SW480 (cell line): ENCODE results near the gene RGL3.

Source experiments
- DNase-seq: peaks from one replicate; pipeline ENCODE4 v3.0.0-alpha.2; 2016; ENCODE audit warnings: low spot score

The RGL3 gene

DNA sequence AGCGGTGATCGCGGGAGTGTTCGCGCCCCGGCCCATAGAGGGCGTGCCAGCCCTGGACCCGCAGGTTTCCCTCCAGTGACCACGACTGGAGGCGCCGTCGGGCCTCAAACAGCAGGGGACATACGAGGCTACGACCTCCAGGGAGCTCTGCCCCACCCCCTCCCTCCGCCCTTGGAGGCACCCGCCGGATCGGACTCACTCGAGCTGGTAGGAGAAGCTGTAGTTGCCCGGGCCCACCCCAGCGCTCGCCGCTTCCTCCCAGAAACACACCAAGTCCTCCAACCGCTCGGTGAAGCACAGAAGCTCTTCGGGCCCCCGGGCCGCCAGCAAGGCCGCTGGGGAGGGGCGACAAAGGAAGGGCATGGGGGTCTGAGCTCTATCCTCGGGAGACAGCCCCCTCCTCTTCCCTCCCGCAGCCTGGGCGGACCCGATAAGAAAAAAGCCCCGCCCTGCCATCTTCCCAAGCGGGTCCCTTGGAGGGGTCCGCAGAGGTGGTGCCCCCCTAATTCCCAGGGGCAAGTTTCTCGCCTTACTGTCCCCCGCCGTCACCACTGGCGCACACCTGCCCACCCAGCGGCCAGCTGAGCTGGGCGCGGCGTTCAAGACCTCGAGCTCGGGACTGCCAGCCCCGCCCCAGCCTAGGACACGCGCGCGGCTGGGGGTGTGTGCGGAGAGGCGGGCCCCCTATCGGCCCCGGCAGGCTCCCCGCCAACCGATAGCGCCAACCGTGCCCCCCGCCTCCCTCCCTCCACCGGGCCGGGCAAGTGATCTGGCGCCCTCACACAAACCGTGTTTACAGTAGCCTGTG is 36.0 kb downstream of the RGL3 start:
- DNase-seq = peak; percentile 63

DNA sequence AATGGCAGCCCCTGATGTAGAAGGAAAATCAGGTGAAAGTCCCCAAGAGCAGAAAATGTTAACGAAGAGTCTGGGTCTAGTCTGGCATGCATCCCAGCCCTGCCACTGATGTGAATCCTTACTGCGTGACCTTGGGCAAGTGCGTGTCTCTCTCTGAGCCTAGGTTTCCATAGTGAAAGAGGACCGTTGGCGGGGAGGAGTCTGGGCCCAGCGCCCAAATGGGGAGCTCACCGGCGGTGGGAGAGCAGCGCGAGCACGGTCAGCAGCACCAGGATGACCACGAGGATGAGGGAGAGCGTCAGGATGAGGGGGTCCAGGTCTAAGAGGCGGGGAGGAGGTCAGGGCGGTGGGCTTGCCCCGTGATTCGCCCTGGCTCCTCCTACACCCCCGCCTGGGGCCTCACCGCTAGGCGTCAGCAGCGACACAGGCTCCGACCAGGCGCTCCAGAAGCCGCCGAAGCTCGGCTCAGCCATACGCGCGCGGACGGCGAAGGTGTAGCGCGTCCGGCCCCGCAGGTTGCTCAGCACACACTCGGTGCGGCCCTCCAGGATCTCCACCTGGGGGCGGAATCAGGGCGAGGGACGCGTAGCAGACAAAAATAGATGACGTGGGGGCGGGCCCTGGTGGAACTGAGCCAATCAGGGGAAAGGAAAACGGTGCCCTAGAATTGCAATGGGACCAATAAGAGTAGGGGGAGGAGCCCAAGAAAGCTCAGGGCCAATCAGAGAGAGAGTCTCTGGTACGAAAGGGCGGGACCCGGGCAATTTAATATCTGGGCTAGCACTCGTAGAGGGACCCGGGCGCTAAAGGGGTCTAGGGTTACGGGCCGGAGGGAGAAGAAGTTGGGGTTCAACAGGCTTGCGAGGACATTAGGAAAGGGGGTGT is 38.2 kb downstream of the RGL3 start:
- DNase-seq = peak; percentile 100

DNA sequence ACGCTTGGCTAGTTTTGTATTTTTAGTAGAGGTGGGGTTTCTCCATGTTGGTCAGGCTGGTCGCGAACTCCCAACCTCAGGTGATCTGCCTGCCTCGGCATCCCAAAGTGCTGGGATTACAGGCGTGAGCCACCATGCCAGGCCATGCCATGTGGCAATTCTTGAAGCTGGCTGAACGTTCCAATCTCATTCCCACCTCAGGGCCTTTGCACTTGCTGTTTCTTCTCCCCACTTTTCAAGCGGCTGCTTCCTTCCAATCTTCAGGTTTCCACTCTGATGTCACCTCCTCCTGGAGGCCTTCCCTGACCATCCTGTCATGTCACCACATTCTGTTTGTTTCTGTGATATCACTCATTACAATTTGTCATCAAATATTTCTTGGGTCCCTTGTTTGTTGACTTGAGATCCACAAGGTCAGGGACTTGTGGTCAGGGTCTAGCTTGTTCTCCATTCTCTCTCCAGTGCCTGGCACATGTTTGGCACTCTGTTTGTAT is 39.2 kb downstream of the RGL3 start:
- no peak for DNase-seq

DNA sequence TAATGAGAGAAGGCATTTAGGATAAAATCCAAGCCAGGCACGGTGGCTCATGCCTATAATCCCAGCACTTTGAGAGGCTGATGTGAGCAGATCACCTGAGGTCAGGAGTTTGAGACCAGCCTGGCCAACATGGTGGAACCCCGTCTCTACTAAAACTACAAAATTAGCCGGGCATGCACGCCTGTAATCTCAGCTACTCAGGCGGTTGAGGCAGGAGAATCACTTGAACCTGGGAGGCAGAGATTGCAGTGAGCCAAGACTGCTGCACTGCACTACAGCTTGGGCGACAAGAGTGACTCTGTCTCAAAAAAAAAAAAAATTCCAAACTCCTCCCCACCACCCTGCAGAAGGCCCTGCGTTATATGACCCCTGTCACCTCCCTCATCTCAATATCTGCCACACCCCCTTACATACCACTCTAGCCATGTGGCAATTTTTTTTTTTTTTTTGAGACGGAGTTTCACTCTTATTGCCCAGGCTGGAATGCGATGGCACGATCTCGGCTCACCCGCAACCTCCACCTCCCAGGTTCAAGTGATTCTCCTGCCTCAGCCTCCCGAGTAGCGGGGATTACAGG is 39.8 kb downstream of the RGL3 start:
- DNase-seq = peak; percentile 51

DNA sequence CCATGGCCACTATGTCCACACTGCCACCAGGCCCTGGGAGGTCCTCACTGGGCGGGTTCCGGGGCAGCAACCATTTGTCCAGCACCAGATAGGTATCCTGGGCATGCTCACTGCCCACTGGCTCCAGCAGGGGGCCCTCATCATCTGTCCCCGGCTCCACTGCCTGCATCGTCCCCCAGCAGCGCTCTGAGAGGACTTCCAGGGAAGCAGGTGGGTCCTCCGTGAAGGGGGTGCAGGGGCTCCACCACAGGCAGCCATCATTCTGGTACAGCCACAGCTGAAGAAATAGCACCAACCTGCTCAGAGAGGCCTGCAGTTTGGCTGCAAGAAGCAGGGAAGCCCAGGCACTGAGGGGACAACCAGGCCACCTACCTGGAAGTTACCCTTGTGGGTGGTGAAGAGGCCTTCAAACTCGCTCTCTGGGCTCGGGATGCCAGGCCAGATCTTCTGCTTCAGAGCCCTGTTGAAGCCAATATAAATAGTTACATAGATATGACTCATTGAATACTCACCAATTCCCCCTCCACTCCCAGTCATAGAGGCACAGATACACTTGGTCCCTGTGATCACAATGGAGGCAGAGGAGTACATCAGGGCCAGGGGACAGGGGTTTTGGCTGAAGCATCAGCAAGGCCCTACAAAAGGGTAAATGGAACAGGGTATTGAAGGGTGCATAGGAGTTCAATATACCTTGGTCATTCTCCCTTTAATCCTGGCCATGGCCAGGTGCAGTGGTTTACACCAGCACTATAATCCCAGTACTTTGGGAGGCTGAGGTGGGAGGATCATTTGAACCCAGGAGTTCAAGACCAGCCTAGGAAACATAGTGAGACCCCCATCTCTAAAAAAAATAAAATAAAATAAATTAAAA is 40.6 kb downstream of the RGL3 start:
- peak; percentile 38 for DNase-seq

GRCh38 chr19:11377756-11378155 is 41.4 kb downstream of the RGL3 start:
- DNase-seq = no peak

GRCh38 chr19:11377237-11377636 is 41.9 kb downstream of the RGL3 start:
- peak; percentile 44 for DNase-seq

DNA sequence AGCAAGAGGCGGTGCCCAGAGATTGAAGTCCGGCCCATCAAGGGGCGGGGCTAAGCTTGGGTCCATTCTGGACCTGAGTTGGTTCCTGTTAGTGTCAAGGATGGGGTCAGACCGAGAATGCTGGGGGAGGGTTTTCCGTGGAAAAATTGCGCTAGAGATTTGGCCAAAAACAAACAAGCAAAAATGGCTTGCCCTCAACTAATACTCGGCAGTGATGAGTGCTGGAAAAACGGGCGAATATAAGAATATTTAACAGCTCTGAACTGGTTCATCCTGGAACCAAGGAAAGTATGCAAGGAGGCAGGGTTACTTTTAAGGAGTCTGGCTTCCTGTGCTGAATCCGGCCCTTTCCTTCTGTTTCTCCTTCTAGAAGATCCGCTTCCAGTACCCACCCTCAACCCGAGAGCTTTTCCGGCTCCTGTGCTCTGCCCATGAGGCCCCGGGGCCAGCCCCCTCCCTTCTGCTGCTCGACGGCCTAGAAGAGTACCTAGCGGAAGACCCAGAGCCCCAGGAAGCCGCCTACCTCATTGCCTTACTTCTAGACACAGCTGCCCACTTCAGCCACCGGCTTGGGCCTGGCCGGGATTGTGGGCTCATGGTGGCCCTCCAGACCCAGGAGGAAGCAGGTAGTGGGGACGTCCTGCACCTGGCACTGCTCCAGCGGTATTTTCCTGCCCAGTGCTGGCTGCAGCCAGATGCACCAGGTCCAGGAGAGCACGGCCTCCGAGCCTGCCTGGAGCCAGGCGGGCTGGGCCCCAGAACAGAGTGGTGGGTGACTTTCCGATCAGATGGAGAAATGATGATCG is 43.8 kb downstream of the RGL3 start:
- no peak for DNase-seq

DNA sequence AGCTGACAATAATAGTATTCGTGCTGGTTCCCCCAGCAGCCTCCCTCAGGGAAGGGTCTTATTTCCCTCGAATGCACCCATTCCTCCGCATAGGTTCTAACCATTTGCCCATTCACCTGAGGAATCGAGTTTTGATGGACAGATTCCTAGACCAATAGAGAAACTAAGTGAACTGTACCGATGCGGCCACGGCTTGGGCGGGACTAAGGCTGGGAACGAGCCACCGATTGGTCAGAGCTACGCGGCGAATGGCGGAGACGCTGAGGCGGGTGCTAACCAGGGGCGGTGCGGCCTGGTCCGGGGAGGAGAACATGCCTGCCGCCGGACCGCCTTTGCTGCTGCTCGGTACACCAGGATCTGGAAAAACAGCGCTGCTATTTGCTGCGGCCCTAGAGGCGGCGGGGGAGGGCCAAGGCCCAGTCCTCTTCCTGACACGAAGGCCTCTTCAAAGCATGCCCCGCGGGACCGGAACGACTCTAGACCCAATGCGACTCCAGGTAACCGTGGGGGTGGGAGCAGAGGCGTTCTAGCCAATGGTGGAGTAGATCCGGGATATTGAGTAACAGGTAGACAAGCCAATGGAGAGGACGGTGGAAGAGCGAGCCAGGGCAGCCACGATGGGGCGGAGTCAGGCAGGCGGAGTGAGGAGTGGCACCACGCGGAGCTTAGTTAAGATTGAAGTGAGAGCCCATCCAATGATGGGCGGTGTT is 44.5 kb downstream of the RGL3 start, which contains the start of gene SWSAP1:
SWSAP1 (plus strand) TSS at position 234 of the 710 bp plus-strand sequence; CDS start at position 249, 15 bp downstream.
- peak; percentile 100 for DNase-seq

- DNase-seq = no peak
Measured at GRCh38 chr19:11373885-11374432, 45.2 kb downstream of the RGL3 start.

DNA sequence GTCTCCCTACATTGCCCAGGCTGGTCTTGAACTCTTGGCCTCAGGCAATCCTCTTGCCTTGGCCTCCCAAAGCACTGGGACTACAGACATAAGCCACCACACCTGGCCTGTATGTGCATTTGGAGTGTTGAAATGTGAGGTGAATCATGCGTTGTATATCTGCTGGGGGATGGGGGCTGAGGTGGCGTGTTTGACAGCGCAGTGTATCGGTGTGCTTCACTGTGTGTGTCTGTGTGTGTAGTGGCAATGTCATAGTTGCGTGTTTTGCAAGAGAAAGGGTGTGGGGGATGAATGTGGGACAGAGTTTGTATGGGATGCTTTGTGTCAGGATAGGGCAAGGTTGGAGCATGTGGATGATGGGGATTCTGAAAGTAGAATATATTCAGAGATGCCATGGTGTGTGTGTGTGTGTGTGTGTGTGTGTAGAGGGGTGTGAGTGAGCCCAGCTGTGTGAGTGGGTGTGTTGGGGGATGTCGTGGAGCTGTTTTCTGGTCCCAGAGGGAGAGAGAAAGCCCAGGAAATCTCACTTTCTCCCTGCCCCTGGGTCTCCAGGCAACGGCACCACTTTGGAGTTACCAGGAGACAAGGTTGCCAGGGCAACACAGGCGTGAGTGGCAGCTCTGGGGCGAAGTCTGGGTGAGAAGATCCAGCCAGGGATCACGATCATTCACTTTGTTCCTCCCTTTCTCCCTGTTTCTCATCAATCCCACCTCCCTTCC is 45.8 kb downstream of the RGL3 start:
- no peak for DNase-seq

DNA sequence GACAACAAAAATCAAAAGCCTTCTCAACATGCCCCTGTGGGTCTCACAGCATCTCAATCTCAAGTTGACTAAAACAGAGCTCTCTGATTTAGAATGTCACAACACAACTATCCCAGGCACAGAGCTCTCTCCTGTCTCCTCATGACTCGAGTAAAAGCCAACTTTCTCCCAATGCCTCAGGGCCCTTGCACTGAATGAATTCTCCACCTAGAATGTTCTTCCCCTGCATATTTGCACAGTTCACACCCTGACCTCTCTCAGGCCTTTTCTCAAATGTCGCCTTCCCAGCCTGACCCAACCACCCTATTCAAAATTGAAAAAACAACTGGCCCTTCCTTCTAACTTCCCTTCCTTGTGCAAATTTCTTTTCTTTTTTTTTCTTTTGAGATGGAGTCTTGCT is 48.4 kb downstream of the RGL3 start:
- no peak for DNase-seq

DNA sequence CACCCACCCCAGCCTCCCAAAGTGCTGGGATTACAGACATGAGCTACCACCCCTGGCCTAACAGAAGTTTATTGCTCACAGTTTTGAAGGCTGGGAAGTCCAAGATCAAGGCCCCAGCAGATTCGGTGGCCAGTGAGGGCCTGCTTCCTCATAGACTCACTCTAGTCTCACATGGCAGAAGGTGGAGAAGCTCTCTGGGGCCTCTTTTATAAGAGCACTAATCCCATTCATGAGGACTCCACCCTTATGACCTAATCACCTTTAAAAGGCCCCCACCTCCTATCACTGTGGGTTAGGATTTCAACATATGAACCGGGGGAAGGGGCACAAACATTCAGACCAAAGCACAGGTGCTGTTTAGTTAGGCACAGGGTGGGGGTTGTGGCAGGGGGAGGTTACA is 51.6 kb downstream of the RGL3 start:
- DNase-seq = no peak

DNA sequence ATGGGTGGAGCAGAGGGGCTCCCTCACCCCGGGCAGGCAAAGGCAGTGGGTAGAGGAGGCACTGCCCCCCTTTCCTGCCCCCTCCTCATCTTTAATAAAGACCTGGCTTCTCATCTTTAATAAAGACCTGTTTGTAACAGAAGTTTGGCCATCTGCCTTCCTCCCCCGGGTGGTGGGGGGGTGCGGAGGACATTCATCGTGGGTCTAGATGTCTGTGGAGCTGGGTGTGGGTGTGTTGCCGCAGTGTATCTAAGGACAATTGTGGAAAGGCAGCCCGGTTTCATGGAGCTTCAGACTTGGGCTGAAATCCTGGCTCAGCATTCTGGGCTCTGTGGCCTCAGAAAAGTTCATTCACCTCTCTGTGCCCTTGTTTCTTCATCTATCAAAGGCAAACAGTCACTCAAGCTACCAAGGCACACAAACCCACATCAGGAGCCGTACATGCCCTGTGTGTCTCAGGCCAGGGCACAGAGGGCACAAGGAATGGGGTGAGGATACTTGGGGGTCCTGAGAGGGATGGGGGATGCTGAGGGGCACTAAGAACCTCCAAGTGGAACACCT is 53.5 kb downstream of the RGL3 start:
- no peak for DNase-seq

GRCh38 chr19:11364935-11365334 is 54.2 kb downstream of the RGL3 start:
- DNase-seq = no peak

- DNase-seq = no peak
Measured at GRCh38 chr19:11364296-11364904, 54.7 kb downstream of the RGL3 start.

DNA sequence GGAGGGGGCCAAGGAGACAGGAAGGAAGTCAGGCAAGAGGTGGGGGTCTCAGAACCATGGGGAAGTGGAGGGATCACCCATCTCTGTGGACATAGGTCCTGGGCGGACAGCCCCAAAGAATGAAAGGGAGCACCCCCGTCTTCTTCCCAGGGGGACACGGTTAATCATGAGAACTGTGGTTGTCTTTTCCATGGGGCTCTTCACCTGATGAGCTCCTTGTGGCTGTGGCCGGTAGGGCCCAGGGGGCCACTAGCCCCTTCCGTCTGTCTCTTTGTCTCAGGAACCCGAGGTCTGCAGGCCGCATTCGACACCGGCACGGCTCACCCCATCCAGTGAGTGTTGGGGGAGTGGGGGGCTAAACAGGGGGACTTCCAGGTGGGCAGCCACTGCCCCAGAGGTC is 55.2 kb downstream of the RGL3 start:
- no peak for DNase-seq
